BJ (cell line): ENCODE data around the gene RRH. TPM values are rescaled to one million over a fixed set of nuclear protein-coding genes. Genes with fewer than 3 reads are reported as not detected.

Source experiments
- CTCF ChIA-PET: fragments of 350-600 bp; formaldehyde crosslinking; extraction: SDS; loops from one replicate; lab custom pipeline; 2021; ENCODE audit warnings: antibody characterized with exemption, inconsistent platforms; lab: Yijun Ruan, JAX
- POLR2A ChIA-PET: fragments of 300-600 bp; sonication (Branson Sonifier 250); formaldehyde crosslinking; extraction: SDS; loops from one replicate; lab custom pipeline; 2021; ENCODE audit warnings: antibody characterized with exemption; lab: Charles Lee
- DNase-seq: peaks from one replicate; pipeline ENCODE4 v3.0.0-alpha.2; 2011; ENCODE audit warnings: low read depth
- H3K27me3 ChIP-seq: 2 replicates; pipeline ENCODE4 v1.6.0; 2011; ENCODE audit warnings: low read length; ENCODE audit not compliant: control insufficient read depth, insufficient read depth
- H3K36me3 ChIP-seq: 2 replicates; pipeline ENCODE4 v1.5.1; 2011; ENCODE audit warnings: low read length; ENCODE audit not compliant: control insufficient read depth, insufficient read depth
- H3K4me3 ChIP-seq: 2 replicates; pipeline ENCODE4 v1.5.1; 2011; ENCODE audit warnings: low read depth, mild to moderate bottlenecking, control low read depth, low read length
- CTCF ChIP-seq: IDR thresholded peaks from 2 replicates; pipeline ENCODE4 v1.5.1; 2011; ENCODE audit warnings: low read depth, mild to moderate bottlenecking, control low read depth, inconsistent platforms, low read length, moderate library complexity; ENCODE audit not compliant: insufficient read depth
- polyA plus RNA-seq: library from polyadenylated mRNA; depleted of rRNA; stranded (reverse); fragments of >200 nt; gene quantifications from 2 replicates; pipeline ENCODE4 v1.2.3, GENCODE V29; 2011

RRH gene
- polyA plus RNA-seq, 1 experiment: 0.05 TPM

GRCh38 chr4:109826719-109827118, 1.1 kb upstream of the RRH start:
- TF ChIP-seq CTCF: peak; percentile 60
- H3K4me3 ChIP-seq: no peak overlapping the region
- ChIA-PET POLR2A (no interaction called here), CTCF (interaction anchor here (0.9 to 3.6 kb wide), 5 partner anchors 10 to 405 kb away, joined by 3 to 14 read pairs (median 4); partner anchors contain the start of gene SEC24B)
- no peaks in the 10 kb centered on the region for H3K27me3 ChIP-seq
- peaks cover 2% of the 10 kb centered on the region; the same call in 1 of the 2 replicates for H3K36me3 ChIP-seq
- no peak for DNase-seq

- ChIA-PET POLR2A (no interaction called here), CTCF (no interaction called here)
- H3K4me3 ChIP-seq: no peak overlapping the region
- no peaks in the 10 kb centered on the region for H3K27me3 ChIP-seq
- DNase-seq: no peak
- H3K36me3 ChIP-seq: no peaks in the 10 kb centered on the region
- TF ChIP-seq CTCF: no peak
These were observed 6.0 kb downstream of the RRH start for GRCh38 chr4:109833756-109834155.

- Histone ChIP-seq H3K36me3 (no peaks in the 10 kb centered on the region), H3K4me3 (no peak overlapping the region), H3K27me3 (no peaks in the 10 kb centered on the region)
- ChIA-PET CTCF (no interaction called here), POLR2A (interaction anchor here (0.6 kb wide), 1 partner anchor 27 kb away, joined by 5 read pairs; no protein-coding TSS in a partner anchor)
- TF ChIP-seq CTCF: no peak
- DNase-seq: no peak
These were observed 9.2 kb downstream of the RRH start for GRCh38 chr4:109836985-109837384.

GRCh38 chr4:109846395-109847098, 18.8 kb downstream of the RRH start:
- Histone ChIP-seq H3K4me3 (no peak overlapping the region), H3K36me3 (no peaks in the 10 kb centered on the region), H3K27me3 (no peaks in the 10 kb centered on the region)
- CTCF ChIA-PET: no interaction called here
- DNase-seq: no peak
- no peak for TF ChIP-seq CTCF
- POLR2A ChIA-PET: no interaction called here

- H3K27me3 ChIP-seq: no peaks in the 10 kb centered on the region
- TF ChIP-seq CTCF: no peak
- POLR2A ChIA-PET: no interaction called here
- DNase-seq: no peak
- H3K36me3 ChIP-seq: no peaks in the 10 kb centered on the region
- H3K4me3 ChIP-seq: no peak within 1 kb of the TSS
- CTCF ChIA-PET: no interaction called here
These were observed 20.2 kb downstream of the RRH start, which contains the start of gene LRIT3 for GRCh38 chr4:109847896-109848442. Gene LRIT3, plus strand, starts transcription at chr4:109848107. Its CDS starts 95 bp downstream, at chr4:109848202.
